A549 (cell line): ENCODE measurements around the gene ANKRD55. TPM values are rescaled to one million over a fixed set of nuclear protein-coding genes. Genes with fewer than 3 reads are reported as not detected.

ENCODE experiments used
- ATAC-seq, 2 experiments: fragments of 200-7000 bp in 1 of 2; fragments of >200 bp in 1 of 2; cut with Nextera tagmentation in 1 of 2; cut with Tn5 transposase in 1 of 2; 3 replicates each; pipeline versions ENCODE4 v1.8.0 to v1.9.1; 2018 to 2020; ENCODE audit warnings: mild to moderate bottlenecking in 1 of 2, moderate library complexity in 1 of 2
- CTCF ChIA-PET: fragments of 300-600 bp; sonication (Branson Sonifier 250); formaldehyde crosslinking; extraction: SDS; loops from one replicate; lab custom pipeline; 2021; ENCODE audit warnings: antibody characterized with exemption, inconsistent platforms; lab: Yijun Ruan, JAX
- POLR2A ChIA-PET: fragments of 350-600 bp; formaldehyde crosslinking; extraction: SDS; loops from one replicate; lab custom pipeline; 2021; ENCODE audit warnings: antibody characterized with exemption, inconsistent platforms; lab: Yijun Ruan, JAX
- DNase-seq, 2 experiments: peaks; one replicate each; pipeline versions ENCODE4 v3.0.0 to v3.0.0-alpha.2; 2011 to 2016; ENCODE audit warnings: low read depth in 1 of 2, low spot score in 1 of 2
- FAIRE-seq: peaks from 2 replicates; lab custom pipeline; 2011; peaks lifted over from hg19 to GRCh38; lab: Jason Lieb, UNC
- H3K27ac ChIP-seq, 2 experiments: fragments of >200 bp; sonication (Bioruptor Twin); formaldehyde crosslinking; 3 replicates each; pipeline ENCODE4 v1.5.1; 2016 to 2017
- H3K4me1 ChIP-seq: fragments of >200 bp; sonication (Bioruptor Twin); formaldehyde crosslinking; 3 replicates; pipeline ENCODE4 v1.6.1; 2016
- H3K4me2 ChIP-seq: fragments of >200 bp; sonication (Bioruptor Twin); formaldehyde crosslinking; 3 replicates; pipeline ENCODE4 v1.6.1; 2016
- H3K4me3 ChIP-seq: fragments of >200 bp; sonication (Bioruptor Twin); formaldehyde crosslinking; 3 replicates; pipeline ENCODE4 v1.5.1; 2016
- H3K9me3 ChIP-seq: fragments of >200 bp; sonication (Bioruptor Twin); formaldehyde crosslinking; 3 replicates; pipeline ENCODE4 v1.6.1; 2016
- CBX8 ChIP-seq: fragments of 200-600 bp; sonication (generic); IDR thresholded peaks from 2 replicates; pipeline ENCODE4 v1.6.1; 2016
- CEBPB ChIP-seq, 2 experiments: fragments of >200 bp in 1 of 2; sonication (Bioruptor Twin) in 1 of 2; formaldehyde crosslinking in 1 of 2; IDR thresholded peaks; 2 replicates each; pipeline ENCODE4 v1.6.1; 2012 to 2016
- CHD2 ChIP-seq: fragments of 150-350 bp; IDR thresholded peaks from 2 replicates; pipeline ENCODE4 v1.6.1; 2014; ENCODE audit warnings: low read length; ENCODE audit not compliant: partially characterized antibody
- EP300 ChIP-seq, 2 experiments: fragments of >200 bp; sonication (Bioruptor Twin); formaldehyde crosslinking; IDR thresholded peaks; 2 replicates in 1 of 2; 3 replicates in 1 of 2; pipeline ENCODE4 v1.6.1; 2016 to 2017
- FOXS1 ChIP-seq: fragments of 250-450 bp; sonication (Bioruptor Pico); IDR thresholded peaks from 2 replicates; pipeline ENCODE4 v1.5.0; 2020; ENCODE audit warnings: mild to moderate bottlenecking, moderate library complexity
- HOXA7 ChIP-seq: fragments of 250-450 bp; sonication (Bioruptor Pico); IDR thresholded peaks from 2 replicates; pipeline ENCODE4 v1.5.0; 2020; ENCODE audit warnings: mild to moderate bottlenecking, moderate library complexity
- JUNB ChIP-seq: fragments of >200 bp; sonication (Bioruptor Twin); formaldehyde crosslinking; IDR thresholded peaks from 2 replicates; pipeline ENCODE4 v1.6.1; 2016
- MAFK ChIP-seq: fragments of 450-650 bp; IDR thresholded peaks from 2 replicates; pipeline ENCODE4 v1.6.1; 2014; ENCODE audit not compliant: partially characterized antibody
- NFE2L2 ChIP-seq: fragments of 150-350 bp; conservative IDR thresholded peaks from 2 replicates; pipeline ENCODE4 v1.6.1; 2014; ENCODE audit warnings: low read length
- PHF8 ChIP-seq: fragments of 200-600 bp; sonication (generic); IDR thresholded peaks from 2 replicates; pipeline ENCODE4 v1.6.1; 2016; ENCODE audit warnings: low read depth, mild to moderate bottlenecking, antibody characterized with exemption, moderate library complexity, borderline replicate concordance
- RCOR1 ChIP-seq: fragments of 150-350 bp; IDR thresholded peaks from 2 replicates; pipeline ENCODE4 v1.6.1; 2014; ENCODE audit warnings: antibody characterized with exemption, low read length, low read depth
- RNF2 ChIP-seq: fragments of 200-600 bp; sonication (generic); IDR thresholded peaks from 2 replicates; pipeline ENCODE4 v1.6.1; 2016; ENCODE audit warnings: low read depth, mild to moderate bottlenecking, antibody characterized with exemption, moderate library complexity, borderline replicate concordance
- ZC3H11A ChIP-seq: fragments of 450-650 bp; IDR thresholded peaks from 2 replicates; pipeline ENCODE4 v1.6.1; 2014; ENCODE audit warnings: antibody characterized with exemption, mild to moderate bottlenecking
- ZSCAN20 ChIP-seq: fragments of 250-450 bp; sonication (Bioruptor Pico); IDR thresholded peaks from 2 replicates; pipeline ENCODE4 v1.8.0; 2022; ENCODE audit warnings: mild to moderate bottlenecking, moderate library complexity
- WGBS: methylation state at CpG from one replicate; pipeline ENCODE4 v1.1.6; 2017; ENCODE audit errors: missing lambda C conversion rate; 5-methylcytosine and 5-hydroxymethylcytosine counted together
- polyA plus RNA-seq, 4 experiments: library from polyadenylated mRNA; depleted of rRNA in 3 of 4; stranded (reverse); fragments of >200 nt; fragmentation: RNase III in 1 of 4; extraction: RNeasy Plus Mini Kit Qiagen cat#74134 plus additional on column Dnase treatment in 1 of 4; gene quantifications; 2 replicates in 3 of 4; 3 replicates in 1 of 4; pipeline ENCODE4 v1.2.3, GENCODE V29; 2011 to 2017
- TF ChIP-seq, protein P1 (sequence below): fragments of 250-450 bp; sonication (Bioruptor Pico); IDR thresholded peaks from 2 replicates; pipeline ENCODE4 v1.5.0; 2020; ENCODE audit warnings: low read depth, mild to moderate bottlenecking, moderate library complexity
- TF ChIP-seq, protein P2 (sequence below): fragments of >200 bp; sonication (Bioruptor Twin); formaldehyde crosslinking; IDR thresholded peaks from 3 replicates; pipeline ENCODE4 v1.5.1; 2016
- TF ChIP-seq, protein P3 (sequence below): fragments of 200-600 bp; sonication (generic); IDR thresholded peaks from 2 replicates; pipeline ENCODE4 v1.6.1; 2016; ENCODE audit warnings: antibody characterized with exemption, mild to moderate bottlenecking, moderate library complexity
- TF ChIP-seq, protein P4 (sequence below): fragments of 250-450 bp; sonication (Bioruptor Pico); IDR thresholded peaks from 2 replicates; pipeline ENCODE4 v1.5.0; 2021; ENCODE audit warnings: mild to moderate bottlenecking, moderate library complexity, borderline replicate concordance

ANKRD55 gene
- polyA plus RNA-seq, 2 of the 4 experiments (the other 2 are of a cell fraction), result 0.10 to 0.30 TPM

DNA sequence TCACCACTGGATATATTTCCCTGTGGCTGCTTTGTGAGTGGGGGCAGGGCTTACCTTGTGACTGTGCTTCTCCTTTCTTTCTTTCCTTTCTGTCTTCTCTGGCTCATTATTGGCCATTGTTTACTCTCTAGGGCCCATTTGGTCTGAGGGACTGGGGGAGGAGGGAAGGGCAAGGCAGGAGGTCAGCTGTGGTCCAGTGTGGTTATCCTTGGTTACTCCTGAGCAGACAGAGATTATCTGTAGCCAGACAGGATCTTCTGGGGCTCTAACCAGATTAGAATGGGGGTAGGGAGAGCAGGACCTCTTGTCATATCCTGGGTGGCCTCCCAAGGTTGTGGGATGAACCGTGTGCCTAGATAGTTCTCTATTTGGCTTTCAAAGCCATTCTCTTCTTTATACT lies 71.2 kb downstream of the ANKRD55 start:
- Histone ChIP-seq H3K4me3 (no peak overlapping the region), H3K27ac (peak overlapping the region in 1 of 2 experiments; percentile 43; a peak in 3 of 6 replicates), H3K4me2 (no peak overlapping the region), H3K4me1 (no peaks in the 10 kb centered on the region; the same call in 2 of the 3 replicates), H3K9me3 (no peaks in the 10 kb centered on the region)
- CTCF ChIA-PET, result no interaction called here
- POLR2A ChIA-PET, result no interaction called here
- TF ChIP-seq NFE2L2 (no peak), MAFK (no peak), CHD2 (no peak), PHF8 (no peak), JUNB (no peak), FOXS1 (CRISPR knock-in tag) (no peak)
- TF ChIP-seq, protein P1, sequence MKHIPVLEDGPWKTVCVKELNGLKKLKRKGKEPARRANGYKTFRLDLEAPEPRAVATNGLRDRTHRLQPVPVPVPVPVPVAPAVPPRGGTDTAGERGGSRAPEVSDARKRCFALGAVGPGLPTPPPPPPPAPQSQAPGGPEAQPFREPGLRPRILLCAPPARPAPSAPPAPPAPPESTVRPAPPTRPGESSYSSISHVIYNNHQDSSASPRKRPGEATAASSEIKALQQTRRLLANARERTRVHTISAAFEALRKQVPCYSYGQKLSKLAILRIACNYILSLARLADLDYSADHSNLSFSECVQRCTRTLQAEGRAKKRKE, result no peak
- TF ChIP-seq, protein P2, sequence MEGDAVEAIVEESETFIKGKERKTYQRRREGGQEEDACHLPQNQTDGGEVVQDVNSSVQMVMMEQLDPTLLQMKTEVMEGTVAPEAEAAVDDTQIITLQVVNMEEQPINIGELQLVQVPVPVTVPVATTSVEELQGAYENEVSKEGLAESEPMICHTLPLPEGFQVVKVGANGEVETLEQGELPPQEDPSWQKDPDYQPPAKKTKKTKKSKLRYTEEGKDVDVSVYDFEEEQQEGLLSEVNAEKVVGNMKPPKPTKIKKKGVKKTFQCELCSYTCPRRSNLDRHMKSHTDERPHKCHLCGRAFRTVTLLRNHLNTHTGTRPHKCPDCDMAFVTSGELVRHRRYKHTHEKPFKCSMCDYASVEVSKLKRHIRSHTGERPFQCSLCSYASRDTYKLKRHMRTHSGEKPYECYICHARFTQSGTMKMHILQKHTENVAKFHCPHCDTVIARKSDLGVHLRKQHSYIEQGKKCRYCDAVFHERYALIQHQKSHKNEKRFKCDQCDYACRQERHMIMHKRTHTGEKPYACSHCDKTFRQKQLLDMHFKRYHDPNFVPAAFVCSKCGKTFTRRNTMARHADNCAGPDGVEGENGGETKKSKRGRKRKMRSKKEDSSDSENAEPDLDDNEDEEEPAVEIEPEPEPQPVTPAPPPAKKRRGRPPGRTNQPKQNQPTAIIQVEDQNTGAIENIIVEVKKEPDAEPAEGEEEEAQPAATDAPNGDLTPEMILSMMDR, result no peak
- ATAC-seq (no peak; a peak in 1 of 6 replicates), DNase-seq (no peak), FAIRE-seq (no peak)
- 53% methylated on average over 1 of the region's 1 CpG for WGBS

DNA sequence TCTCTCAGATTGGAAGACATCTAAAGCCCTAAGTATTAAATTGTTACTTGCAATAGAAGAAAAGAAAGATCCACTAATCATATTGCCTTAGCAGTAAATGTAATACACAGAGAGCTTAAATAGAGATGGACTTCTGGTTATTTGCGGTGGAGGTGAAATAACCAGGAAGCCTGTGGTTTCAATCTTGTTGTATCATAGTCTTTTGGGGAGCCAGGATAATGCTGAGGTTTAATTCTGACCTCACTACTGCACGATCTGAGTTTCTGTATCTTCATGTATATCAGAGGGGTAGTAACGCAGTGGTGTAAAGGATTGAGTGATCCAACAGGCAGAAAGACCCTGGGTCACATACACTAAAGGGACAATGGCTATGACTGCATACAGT lies 71.7 kb downstream of the ANKRD55 start:
- POLR2A ChIA-PET, result no interaction called here
- no peak for ATAC-seq
- FAIRE-seq, result no peak
- CTCF ChIA-PET, result no interaction called here
- H3K27ac ChIP-seq, result peak overlapping the region in 1 of 2 experiments; percentile 43; a peak in 2 of 6 replicates
- H3K9me3 ChIP-seq, result no peaks in the 10 kb centered on the region
- no peak for DNase-seq
- TF ChIP-seq CBX8 (no peak), RNF2 (no peak), ZC3H11A (no peak), RCOR1 (no peak), CEBPB (IDR thresholded peaks at IDR 0.05) (no peak), HOXA7 (CRISPR knock-in tag) (no peak), ZSCAN20 (CRISPR knock-in tag) (no peak), PHF8 (no peak), CHD2 (no peak), NFE2L2 (no peak), EP300 (IDR thresholded peaks at IDR 0.05) (no peak)
- TF ChIP-seq, protein P2, result no peak
- TF ChIP-seq, protein P3, sequence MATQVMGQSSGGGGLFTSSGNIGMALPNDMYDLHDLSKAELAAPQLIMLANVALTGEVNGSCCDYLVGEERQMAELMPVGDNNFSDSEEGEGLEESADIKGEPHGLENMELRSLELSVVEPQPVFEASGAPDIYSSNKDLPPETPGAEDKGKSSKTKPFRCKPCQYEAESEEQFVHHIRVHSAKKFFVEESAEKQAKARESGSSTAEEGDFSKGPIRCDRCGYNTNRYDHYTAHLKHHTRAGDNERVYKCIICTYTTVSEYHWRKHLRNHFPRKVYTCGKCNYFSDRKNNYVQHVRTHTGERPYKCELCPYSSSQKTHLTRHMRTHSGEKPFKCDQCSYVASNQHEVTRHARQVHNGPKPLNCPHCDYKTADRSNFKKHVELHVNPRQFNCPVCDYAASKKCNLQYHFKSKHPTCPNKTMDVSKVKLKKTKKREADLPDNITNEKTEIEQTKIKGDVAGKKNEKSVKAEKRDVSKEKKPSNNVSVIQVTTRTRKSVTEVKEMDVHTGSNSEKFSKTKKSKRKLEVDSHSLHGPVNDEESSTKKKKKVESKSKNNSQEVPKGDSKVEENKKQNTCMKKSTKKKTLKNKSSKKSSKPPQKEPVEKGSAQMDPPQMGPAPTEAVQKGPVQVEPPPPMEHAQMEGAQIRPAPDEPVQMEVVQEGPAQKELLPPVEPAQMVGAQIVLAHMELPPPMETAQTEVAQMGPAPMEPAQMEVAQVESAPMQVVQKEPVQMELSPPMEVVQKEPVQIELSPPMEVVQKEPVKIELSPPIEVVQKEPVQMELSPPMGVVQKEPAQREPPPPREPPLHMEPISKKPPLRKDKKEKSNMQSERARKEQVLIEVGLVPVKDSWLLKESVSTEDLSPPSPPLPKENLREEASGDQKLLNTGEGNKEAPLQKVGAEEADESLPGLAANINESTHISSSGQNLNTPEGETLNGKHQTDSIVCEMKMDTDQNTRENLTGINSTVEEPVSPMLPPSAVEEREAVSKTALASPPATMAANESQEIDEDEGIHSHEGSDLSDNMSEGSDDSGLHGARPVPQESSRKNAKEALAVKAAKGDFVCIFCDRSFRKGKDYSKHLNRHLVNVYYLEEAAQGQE, result no peak
- TF ChIP-seq, protein P4, sequence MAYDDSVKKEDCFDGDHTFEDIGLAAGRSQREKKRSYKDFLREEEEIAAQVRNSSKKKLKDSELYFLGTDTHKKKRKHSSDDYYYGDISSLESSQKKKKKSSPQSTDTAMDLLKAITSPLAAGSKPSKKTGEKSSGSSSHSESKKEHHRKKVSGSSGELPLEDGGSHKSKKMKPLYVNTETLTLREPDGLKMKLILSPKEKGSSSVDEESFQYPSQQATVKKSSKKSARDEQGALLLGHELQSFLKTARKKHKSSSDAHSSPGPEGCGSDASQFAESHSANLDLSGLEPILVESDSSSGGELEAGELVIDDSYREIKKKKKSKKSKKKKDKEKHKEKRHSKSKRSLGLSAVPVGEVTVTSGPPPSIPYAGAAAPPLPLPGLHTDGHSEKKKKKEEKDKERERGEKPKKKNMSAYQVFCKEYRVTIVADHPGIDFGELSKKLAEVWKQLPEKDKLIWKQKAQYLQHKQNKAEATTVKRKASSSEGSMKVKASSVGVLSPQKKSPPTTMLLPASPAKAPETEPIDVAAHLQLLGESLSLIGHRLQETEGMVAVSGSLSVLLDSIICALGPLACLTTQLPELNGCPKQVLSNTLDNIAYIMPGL, result no peak
- no peak overlapping the region for H3K4me3 ChIP-seq
- H3K4me1 ChIP-seq, result peaks cover 3% of the 10 kb centered on the region; the same call in 1 of the 3 replicates
- 86% methylated on average over 3 of the region's 3 CpGs for WGBS
- no peak overlapping the region for H3K4me2 ChIP-seq
